Coronary artery (tissue), 2 donors: Measurements from ENCODE around the gene HNRNPDL.

Source experiments
- DNase-seq: peaks from one replicate; pipeline ENCODE4 v3.0.0-alpha.2; 2017; ENCODE audit warnings: low spot score
- H3K27ac ChIP-seq, 2 donors: fragments of 200-600 bp; sonication (generic); one replicate each; pipeline ENCODE4 v1.5.1; 2016 to 2019
- H3K4me3 ChIP-seq: fragments of 200-600 bp; sonication (generic); 2 replicates; pipeline ENCODE4 v1.5.1; 2016; ENCODE audit warnings: mild to moderate bottlenecking, moderate library complexity
- CTCF ChIP-seq: fragments of 200-600 bp; sonication (generic); IDR thresholded peaks from one replicate; pipeline ENCODE4 v1.5.1; 2019; ENCODE audit warnings: antibody characterized with exemption

Gene HNRNPDL

GRCh38 chr4:82447886-82448285, 17.6 kb upstream of the HNRNPDL start:
- no peak for DNase-seq
- no peak overlapping the region for H3K4me3 ChIP-seq
- no peak overlapping the region for H3K27ac ChIP-seq
- no peak for TF ChIP-seq CTCF

DNA sequence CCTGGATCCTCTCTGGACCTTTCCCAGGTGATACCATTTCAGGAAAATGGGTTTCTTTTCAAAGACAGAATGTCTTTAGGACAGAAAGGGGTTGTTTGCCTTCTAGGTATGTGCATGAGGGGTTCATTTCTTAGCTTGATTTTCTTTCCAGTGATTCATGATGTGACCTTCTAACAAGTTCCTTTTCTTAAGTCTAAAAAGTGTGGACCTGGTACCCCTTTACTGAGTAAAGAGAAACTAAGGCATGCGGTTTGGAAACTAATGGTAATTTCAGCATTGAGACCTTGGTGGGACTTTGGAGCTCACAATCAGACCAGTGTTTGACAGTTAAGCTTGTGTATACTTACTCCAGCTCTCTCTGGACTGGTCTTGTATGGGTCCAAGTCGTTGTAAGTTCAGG, 8.8 kb upstream of the HNRNPDL start:
- TF ChIP-seq CTCF: no peak
- no peak for DNase-seq
- no peak overlapping the region for H3K4me3 ChIP-seq
- no peak overlapping the region for H3K27ac ChIP-seq

- no peak overlapping the region for H3K27ac ChIP-seq
- no peak for TF ChIP-seq CTCF
- DNase-seq: no peak
- H3K4me3 ChIP-seq: no peak overlapping the region
These were observed 7.2 kb upstream of the HNRNPDL start for GRCh38 chr4:82437285-82438005.

DNA sequence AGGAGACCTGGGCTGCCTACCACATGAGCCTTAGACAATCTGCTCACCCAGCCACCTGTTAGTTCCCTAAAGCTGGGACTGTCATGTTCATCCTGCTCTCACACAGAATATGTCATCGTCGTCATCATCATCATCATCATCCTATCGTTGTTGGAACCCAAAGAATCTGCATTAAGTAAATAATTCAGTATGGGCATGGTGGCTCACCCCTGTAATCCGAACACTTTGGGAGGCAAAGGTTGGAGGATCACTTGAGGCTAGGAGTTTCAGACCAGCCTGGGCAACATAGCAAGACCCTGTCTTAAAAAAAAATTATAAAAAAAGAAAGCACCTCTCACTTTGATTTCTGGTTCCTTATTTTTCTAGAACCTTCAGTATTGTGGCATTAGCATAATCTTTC, 6.5 kb upstream of the HNRNPDL start:
- Histone ChIP-seq H3K4me3 (no peak overlapping the region), H3K27ac (no peak overlapping the region)
- no peak for DNase-seq
- TF ChIP-seq CTCF: no peak

DNA sequence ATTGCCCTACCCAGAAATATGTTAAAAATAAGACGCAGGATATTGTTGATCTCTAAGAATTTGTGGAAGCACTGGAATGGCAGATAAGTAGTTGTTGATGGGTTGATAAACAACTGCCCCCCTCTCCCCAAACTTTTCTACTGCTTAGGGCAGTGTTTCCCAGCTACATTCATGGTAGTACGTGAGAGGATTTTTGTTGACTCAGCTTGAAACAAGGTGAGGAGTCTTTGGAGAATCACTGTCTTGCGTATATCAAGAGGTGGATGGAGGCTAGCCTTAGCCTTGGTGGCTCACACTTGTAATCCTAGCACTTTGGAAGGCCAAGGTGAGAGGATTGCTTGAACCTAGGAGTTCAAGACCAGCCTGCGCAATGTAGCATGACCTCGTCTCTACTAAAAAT, 5.9 kb upstream of the HNRNPDL start:
- no peak for TF ChIP-seq CTCF
- DNase-seq: no peak
- Histone ChIP-seq H3K4me3 (no peak overlapping the region), H3K27ac (no peak overlapping the region)

GRCh38 chr4:82434949-82435348, 4.7 kb upstream of the HNRNPDL start:
- TF ChIP-seq CTCF: no peak
- no peak for DNase-seq
- H3K4me3 ChIP-seq: no peak overlapping the region
- no peak overlapping the region for H3K27ac ChIP-seq

DNA sequence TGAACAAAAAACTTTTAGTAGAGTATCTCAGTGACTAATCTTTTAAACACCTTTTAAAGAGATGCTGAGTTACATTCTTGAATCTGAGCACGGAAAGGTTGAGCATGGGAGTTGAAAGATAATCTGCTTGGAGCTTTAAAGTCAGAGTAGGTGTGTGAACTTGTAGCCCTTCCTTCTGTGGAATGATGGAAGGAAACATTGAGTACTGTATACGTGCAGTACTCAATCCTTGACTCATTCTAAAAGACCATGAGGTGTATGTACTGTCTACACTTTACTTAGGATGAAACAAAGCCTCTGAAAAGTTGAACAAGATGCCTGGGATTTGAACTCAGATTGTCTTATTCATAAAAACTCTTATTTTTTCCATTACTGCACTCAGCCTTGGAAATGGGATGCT, 3.5 kb upstream of the HNRNPDL start:
- no peak overlapping the region for H3K4me3 ChIP-seq
- no peak for TF ChIP-seq CTCF
- no peak overlapping the region for H3K27ac ChIP-seq
- DNase-seq: no peak
